A673 (cell line): ENCODE results near the gene MCUR1. TPM values are rescaled to one million over a fixed set of nuclear protein-coding genes. Genes with fewer than 3 reads are reported as not detected.

Source experiments
- BruUV-seq: library from RNA; stranded (reverse); fragments of 400-500 nt; replicated peaks from 2 replicates; lab custom pipeline; 2021; lab: Mats Ljungman, UMichigan
- CTCF ChIA-PET: fragments of 300-600 bp; sonication (Branson Sonifier 250); formaldehyde crosslinking; loops from one replicate; lab custom pipeline; 2022; ENCODE audit warnings: antibody characterized with exemption; lab: Charles Lee
- POLR2A ChIA-PET: fragments of 300-600 bp; sonication (Branson Sonifier 250); formaldehyde crosslinking; loops from one replicate; lab custom pipeline; 2022; ENCODE audit warnings: antibody characterized with exemption; ENCODE audit not compliant: low non-redundant PET; lab: Charles Lee
- DNase-seq: peaks from one replicate; pipeline ENCODE4 v3.0.0-alpha.2; 2015; ENCODE audit warnings: low spot score
- H3K27ac ChIP-seq: fragments of 200-600 bp; sonication (generic); 2 replicates; pipeline ENCODE4 v1.5.1; 2016; ENCODE audit warnings: mixed run types, low read depth, mild to moderate bottlenecking, mixed read lengths, antibody characterized with exemption, low read length; ENCODE audit not compliant: poor library complexity, severe bottlenecking
- H3K27me3 ChIP-seq: fragments of 200-600 bp; sonication (generic); replicated peaks from 2 replicates; pipeline ENCODE4 v1.6.1; 2017; ENCODE audit warnings: mixed run types, low read depth, mild to moderate bottlenecking, mixed read lengths, antibody characterized with exemption, low read length; ENCODE audit not compliant: insufficient read depth, poor library complexity
- H3K36me3 ChIP-seq: fragments of 200-600 bp; sonication (generic); 2 replicates; pipeline ENCODE4 v1.6.1; 2016; ENCODE audit warnings: mixed run types, mild to moderate bottlenecking, mixed read lengths, antibody characterized with exemption, low read length; ENCODE audit not compliant: insufficient read depth, poor library complexity, severe bottlenecking
- H3K4me1 ChIP-seq: fragments of 200-600 bp; sonication (generic); 2 replicates; pipeline ENCODE4 v1.6.1; 2017; ENCODE audit warnings: mixed run types, mild to moderate bottlenecking, mixed read lengths, antibody characterized with exemption, low read length; ENCODE audit not compliant: insufficient read depth, poor library complexity, severe bottlenecking
- H3K4me3 ChIP-seq: fragments of 200-600 bp; sonication (generic); 2 replicates; pipeline ENCODE4 v1.5.1; 2016; ENCODE audit warnings: low read depth, mixed run types, mild to moderate bottlenecking, mixed read lengths, low read length; ENCODE audit not compliant: poor library complexity, severe bottlenecking
- H3K9me3 ChIP-seq: fragments of 200-600 bp; sonication (generic); 2 replicates; pipeline ENCODE4 v1.6.1; 2016; ENCODE audit warnings: mixed run types, low read depth, mild to moderate bottlenecking, mixed read lengths, antibody characterized with exemption, low read length; ENCODE audit not compliant: poor library complexity, severe bottlenecking
- EZH2 ChIP-seq: fragments of 200-600 bp; sonication (generic); IDR thresholded peaks from 2 replicates; pipeline ENCODE4 v1.6.1; 2017; ENCODE audit warnings: borderline replicate concordance, low read depth, mild to moderate bottlenecking, mixed read lengths, antibody characterized with exemption, low read length; ENCODE audit not compliant: poor library complexity, severe bottlenecking
- intact Hi-C: fragments of 100-400 bp; cut with micrococcal nuclease; formaldehyde crosslinking; loops from one replicate; pipeline ENCODE4 v1.10.0; 2022; ENCODE audit not compliant: unreplicated experiment
- total RNA-seq: library from RNA; stranded (reverse); gene quantifications from 2 replicates; pipeline ENCODE4 v1.2.3, GENCODE V29; 2021
- TF ChIP-seq, protein P1 (sequence below): fragments of 300-800, 200-600 bp; sonication (generic); conservative IDR thresholded peaks from 2 replicates; pipeline ENCODE4 v1.5.1; 2017; ENCODE audit warnings: low read depth, mild to moderate bottlenecking, antibody characterized with exemption, low read length, moderate library complexity, mixed read lengths

MCUR1 gene
- total RNA-seq, 1 experiment from 2014 or later: 56.6 TPM

DNA sequence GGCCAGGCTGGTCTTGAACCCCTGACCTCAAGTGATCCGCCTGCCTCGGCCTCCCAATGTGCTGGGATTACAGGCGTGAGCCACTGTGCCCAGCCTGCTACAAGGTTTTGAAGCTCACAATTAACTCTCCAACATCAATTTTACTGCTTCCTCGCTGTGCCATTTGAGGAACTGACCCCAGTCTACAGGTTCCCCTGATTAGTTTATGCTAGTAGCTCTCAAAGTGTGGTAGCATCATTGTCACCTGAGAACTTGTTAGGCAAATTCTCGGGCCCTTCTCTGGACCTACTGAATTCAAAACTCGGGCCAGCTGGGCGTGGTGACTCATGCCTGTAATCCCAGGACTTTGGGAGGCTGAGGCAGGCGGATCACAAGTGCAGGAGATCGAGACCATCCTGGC is 49.4 kb downstream of the MCUR1 start:
- H3K27ac ChIP-seq: no peak overlapping the region
- H3K36me3 ChIP-seq: no peaks in the 10 kb centered on the region
- no peak overlapping the region for H3K4me3 ChIP-seq
- ChIA-PET CTCF (interaction anchor here (0.6 kb wide), 1 partner anchor 145 kb away, joined by 3 read pairs; no protein-coding TSS in a partner anchor), POLR2A (no interaction called here)
- no peak for DNase-seq
- BruUV-seq: no TSS peak
- peaks cover 23% of the 10 kb centered on the region for H3K4me1 ChIP-seq
- intact Hi-C loops: no loop called here
- no peaks in the 10 kb centered on the region for H3K27me3 ChIP-seq
- TF ChIP-seq, protein P1, sequence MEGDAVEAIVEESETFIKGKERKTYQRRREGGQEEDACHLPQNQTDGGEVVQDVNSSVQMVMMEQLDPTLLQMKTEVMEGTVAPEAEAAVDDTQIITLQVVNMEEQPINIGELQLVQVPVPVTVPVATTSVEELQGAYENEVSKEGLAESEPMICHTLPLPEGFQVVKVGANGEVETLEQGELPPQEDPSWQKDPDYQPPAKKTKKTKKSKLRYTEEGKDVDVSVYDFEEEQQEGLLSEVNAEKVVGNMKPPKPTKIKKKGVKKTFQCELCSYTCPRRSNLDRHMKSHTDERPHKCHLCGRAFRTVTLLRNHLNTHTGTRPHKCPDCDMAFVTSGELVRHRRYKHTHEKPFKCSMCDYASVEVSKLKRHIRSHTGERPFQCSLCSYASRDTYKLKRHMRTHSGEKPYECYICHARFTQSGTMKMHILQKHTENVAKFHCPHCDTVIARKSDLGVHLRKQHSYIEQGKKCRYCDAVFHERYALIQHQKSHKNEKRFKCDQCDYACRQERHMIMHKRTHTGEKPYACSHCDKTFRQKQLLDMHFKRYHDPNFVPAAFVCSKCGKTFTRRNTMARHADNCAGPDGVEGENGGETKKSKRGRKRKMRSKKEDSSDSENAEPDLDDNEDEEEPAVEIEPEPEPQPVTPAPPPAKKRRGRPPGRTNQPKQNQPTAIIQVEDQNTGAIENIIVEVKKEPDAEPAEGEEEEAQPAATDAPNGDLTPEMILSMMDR: no peak
- H3K9me3 ChIP-seq: no peaks in the 10 kb centered on the region

DNA sequence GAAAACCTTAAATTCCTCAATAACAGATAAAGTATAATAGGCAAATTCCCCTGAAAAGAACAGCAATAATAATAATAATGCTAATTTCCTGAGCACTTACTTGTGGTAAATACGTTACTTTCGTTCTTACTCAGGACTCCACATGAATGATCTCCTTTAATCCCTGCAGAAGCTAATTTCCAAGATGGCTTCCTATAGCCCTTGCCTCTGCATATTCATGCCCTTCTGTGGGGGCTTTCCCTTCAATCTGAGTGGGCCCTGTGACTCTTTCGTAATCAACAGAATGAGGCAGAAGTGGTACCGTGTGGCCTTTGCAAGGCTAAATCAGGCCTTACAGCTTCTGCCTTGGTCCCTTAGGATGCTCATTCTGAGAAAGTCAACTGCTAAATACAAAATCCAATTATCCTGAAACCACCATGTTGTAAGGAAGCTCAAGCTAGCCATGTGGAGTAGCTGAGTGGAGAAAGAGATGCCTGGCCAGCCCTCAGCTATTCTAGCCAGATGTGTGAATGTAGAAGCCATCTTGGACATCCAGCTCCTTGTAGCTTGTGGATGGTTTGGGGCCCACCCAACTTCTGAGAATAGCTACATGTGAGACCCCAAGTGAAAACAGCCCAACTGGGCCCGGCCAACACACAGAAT is 50.5 kb downstream of the MCUR1 start:
- CTCF ChIA-PET: no interaction called here
- no peak overlapping the region for H3K27ac ChIP-seq
- H3K4me3 ChIP-seq: no peak overlapping the region
- BruUV-seq: no TSS peak
- TF ChIP-seq, protein P1: no peak
- TF ChIP-seq EZH2: no peak
- no peaks in the 10 kb centered on the region for H3K27me3 ChIP-seq
- intact Hi-C loops: no loop called here
- H3K9me3 ChIP-seq: no peaks in the 10 kb centered on the region
- H3K4me1 ChIP-seq: peaks cover 23% of the 10 kb centered on the region
- DNase-seq: no peak
- H3K36me3 ChIP-seq: no peaks in the 10 kb centered on the region
- POLR2A ChIA-PET: interaction anchor here (0.6 kb wide), 1 partner anchor 1669 kb away, joined by 3 read pairs; no protein-coding TSS in a partner anchor

DNA sequence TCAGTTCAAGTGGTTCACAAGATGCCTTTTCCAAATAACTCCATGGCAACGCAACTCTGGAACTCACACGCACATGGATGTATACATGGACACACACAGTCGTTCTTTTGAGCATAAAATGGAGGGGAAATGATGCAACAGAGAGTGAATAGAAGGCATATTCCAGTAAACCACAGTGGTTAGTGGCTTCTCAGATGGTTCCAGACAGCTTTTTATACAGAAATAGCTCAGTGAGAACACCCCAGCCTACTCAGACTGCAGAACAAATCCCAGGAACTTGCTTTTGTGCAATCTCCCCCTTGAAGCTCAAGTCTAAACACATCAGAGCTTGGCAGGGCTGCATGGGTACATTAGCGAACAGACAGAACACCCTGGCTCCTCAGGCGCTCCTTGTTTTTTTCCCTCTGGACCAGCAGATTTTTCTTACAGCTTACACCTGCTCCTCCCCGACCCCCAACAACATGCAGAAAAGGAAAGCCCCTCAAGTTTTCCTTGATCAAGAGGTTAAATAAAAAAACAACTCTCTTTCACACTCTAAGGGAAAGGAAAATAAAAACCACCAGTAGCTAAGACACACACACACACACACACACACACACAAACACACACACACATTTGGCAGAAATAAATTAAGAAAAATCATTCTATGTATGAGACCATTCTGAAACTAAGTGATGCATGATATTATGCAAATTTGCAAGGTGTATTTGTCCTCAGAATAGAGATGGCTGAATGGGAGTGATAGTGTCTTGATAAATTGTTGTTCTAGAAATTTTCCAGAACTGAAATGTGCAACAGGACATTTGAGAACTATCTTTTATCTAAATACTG is 51.5 kb downstream of the MCUR1 start:
- no peak for TF ChIP-seq EZH2
- TF ChIP-seq, protein P1: no peak
- peak; percentile 42 for DNase-seq
- Histone ChIP-seq H3K4me3 (no peak overlapping the region), H3K27me3 (no peaks in the 10 kb centered on the region), H3K36me3 (no peaks in the 10 kb centered on the region), H3K4me1 (peaks cover 23% of the 10 kb centered on the region), H3K9me3 (no peaks in the 10 kb centered on the region), H3K27ac (peak overlapping the region; percentile 78)
- ChIA-PET CTCF (interaction anchor here (0.6 kb wide), 1 partner anchor 32 kb away, joined by 4 read pairs; no protein-coding TSS in a partner anchor), POLR2A (interaction anchor here (0.7 kb wide), 1 partner anchor 70 kb away, joined by 3 read pairs; no protein-coding TSS in a partner anchor)
- intact Hi-C loops: no loop called here
- BruUV-seq: no TSS peak
